HEK293 (cell line): ENCODE results near the gene DMD.

ENCODE experiments used
- CTCF ChIP-seq: fragments of 450-650 bp; formaldehyde crosslinking; IDR thresholded peaks from 2 replicates; pipeline ENCODE4 v1.5.1; 2016; ENCODE audit warnings: missing biosample characterization, missing genetic modification characterization
- HOXA7 ChIP-seq: sonication (generic); formaldehyde crosslinking; IDR thresholded peaks from 2 replicates; pipeline ENCODE4 v1.8.1; 2022; ENCODE audit warnings: missing genetic modification reagents, borderline replicate concordance
- SCRT1 ChIP-seq: fragments of 450-650 bp; formaldehyde crosslinking; IDR thresholded peaks from 2 replicates; pipeline ENCODE4 v1.5.1; 2016; ENCODE audit warnings: missing biosample characterization, missing genetic modification characterization, borderline replicate concordance
- SCRT2 ChIP-seq: fragments of 450-650 bp; formaldehyde crosslinking; IDR thresholded peaks from 2 replicates; pipeline ENCODE4 v1.5.1; 2016; ENCODE audit warnings: missing biosample characterization, missing genetic modification characterization
- TCF7L2 ChIP-seq: IDR thresholded peaks from 2 replicates; pipeline ENCODE4 v1.6.1; 2011; ENCODE audit warnings: low read depth, mild to moderate bottlenecking, inconsistent platforms, low read length, moderate library complexity, borderline replicate concordance
- ZBTB21 ChIP-seq: fragments of 450-650 bp; formaldehyde crosslinking; IDR thresholded peaks from 2 replicates; pipeline ENCODE4 v1.5.1; 2017; ENCODE audit warnings: missing biosample characterization, missing genetic modification characterization
- ZBTB7A ChIP-seq: fragments of 450-650 bp; formaldehyde crosslinking; IDR thresholded peaks from 2 replicates; pipeline ENCODE4 v1.5.1; 2016; ENCODE audit warnings: low read depth, missing biosample characterization, missing genetic modification characterization
- ZNF19 ChIP-seq: fragments of 450-650 bp; formaldehyde crosslinking; IDR thresholded peaks from 2 replicates; pipeline ENCODE4; 2016; ENCODE audit warnings: missing biosample characterization, missing genetic modification characterization, low read depth
- ZNF24 ChIP-seq: fragments of 450-650 bp; formaldehyde crosslinking; IDR thresholded peaks from 2 replicates; pipeline ENCODE4 v1.5.1; 2016; ENCODE audit warnings: missing biosample characterization, missing genetic modification characterization
- ZNF423 ChIP-seq: fragments of 450-650 bp; formaldehyde crosslinking; IDR thresholded peaks from 2 replicates; pipeline ENCODE4 v1.5.1; 2016; ENCODE audit warnings: missing biosample characterization, missing genetic modification characterization
- ZNF501 ChIP-seq: fragments of 450-650 bp; formaldehyde crosslinking; IDR thresholded peaks from 2 replicates; pipeline ENCODE4 v1.5.1; 2016; ENCODE audit warnings: missing biosample characterization, missing genetic modification characterization
- ZNF768 ChIP-seq: fragments of 450-650 bp; formaldehyde crosslinking; IDR thresholded peaks from 2 replicates; pipeline ENCODE4 v1.5.1; 2018; ENCODE audit warnings: missing biosample characterization, mild to moderate bottlenecking, missing genetic modification characterization
- ZNF830 ChIP-seq: fragments of 450-650 bp; IDR thresholded peaks from 2 replicates; pipeline ENCODE4 v1.5.0; 2018; ENCODE audit warnings: missing biosample characterization, missing genetic modification characterization, low read depth, mild to moderate bottlenecking, moderate library complexity
- TF ChIP-seq, protein P1 (sequence below): fragments of 450-650 bp; formaldehyde crosslinking; IDR thresholded peaks from 2 replicates; pipeline ENCODE4 v1.5.1; 2016; ENCODE audit warnings: missing biosample characterization, missing genetic modification characterization

- no peak for TF ChIP-seq SCRT1 (tag by site-specific recombination)
- no peak for TF ChIP-seq ZNF423
- no peak for TF ChIP-seq TCF7L2
- TF ChIP-seq HOXA7 (CRISPR knock-in tag), result no peak
- TF ChIP-seq ZBTB7A (tag by site-specific recombination), result no peak
- TF ChIP-seq CTCF (tag by site-specific recombination), result no peak
- TF ChIP-seq ZNF501 (tag by site-specific recombination), result no peak
- no peak for TF ChIP-seq SCRT2 (tag by site-specific recombination)
- TF ChIP-seq ZNF19 (tag by site-specific recombination), result no peak
- TF ChIP-seq, protein P1, sequence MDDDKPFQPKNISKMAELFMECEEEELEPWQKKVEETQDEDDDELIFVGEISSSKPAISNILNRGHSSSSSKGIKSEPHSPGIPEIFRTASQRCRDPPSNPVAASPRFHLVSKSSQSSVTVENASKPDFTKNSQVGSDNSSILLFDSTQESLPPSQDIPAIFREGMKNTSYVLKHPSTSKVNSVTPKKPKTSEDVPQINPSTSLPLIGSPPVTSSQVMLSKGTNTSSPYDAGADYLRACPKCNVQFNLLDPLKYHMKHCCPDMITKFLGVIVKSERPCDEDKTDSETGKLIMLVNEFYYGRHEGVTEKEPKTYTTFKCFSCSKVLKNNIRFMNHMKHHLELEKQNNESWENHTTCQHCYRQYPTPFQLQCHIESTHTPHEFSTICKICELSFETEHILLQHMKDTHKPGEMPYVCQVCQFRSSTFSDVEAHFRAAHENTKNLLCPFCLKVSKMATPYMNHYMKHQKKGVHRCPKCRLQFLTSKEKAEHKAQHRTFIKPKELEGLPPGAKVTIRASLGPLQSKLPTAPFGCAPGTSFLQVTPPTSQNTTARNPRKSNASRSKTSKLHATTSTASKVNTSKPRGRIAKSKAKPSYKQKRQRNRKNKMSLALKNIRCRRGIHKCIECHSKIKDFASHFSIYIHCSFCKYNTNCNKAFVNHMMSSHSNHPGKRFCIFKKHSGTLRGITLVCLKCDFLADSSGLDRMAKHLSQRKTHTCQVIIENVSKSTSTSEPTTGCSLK (tag by site-specific recombination), result no peak
- TF ChIP-seq ZNF768 (tag by site-specific recombination), result no peak
- no peak for TF ChIP-seq ZBTB21 (tag by site-specific recombination)
- no peak for TF ChIP-seq ZNF830
- TF ChIP-seq ZNF24 (tag by site-specific recombination), result no peak
Observed at GRCh38 chrX:31093639-31093975, 2117.7 kb downstream of the DMD start.
